Memory B cell (primary cell): ENCODE data around the gene CTXND1.

Source experiments
- ATAC-seq: fragments of 150-1000 bp; cut with Tn5 transposase; 2 replicates; pipeline ENCODE4 v1.10.0; 2021; ENCODE audit warnings: low read depth, mild to moderate bottlenecking, moderate library complexity
- DNase-seq, 2 donors: peaks; one replicate each; pipeline ENCODE4 v3.0.0; 2022; ENCODE audit warnings: low spot score in 2 of 2
- H3K27ac Mint-ChIP-seq: one replicate; pipeline ENCODE4 v1.8.0; 2022; ENCODE audit warnings: mild to moderate bottlenecking, moderate library complexity, mixed read lengths
- H3K27me3 Mint-ChIP-seq: one replicate; pipeline ENCODE4 v1.8.0; 2022; ENCODE audit warnings: mixed read lengths
- H3K36me3 Mint-ChIP-seq: one replicate; pipeline ENCODE4 v1.8.0; 2022; ENCODE audit warnings: mild to moderate bottlenecking, mixed read lengths
- H3K4me1 Mint-ChIP-seq: one replicate; pipeline ENCODE4 v1.8.0; 2022; ENCODE audit warnings: mixed read lengths
- H3K4me3 Mint-ChIP-seq: one replicate; pipeline ENCODE4 v1.8.0; 2022; ENCODE audit warnings: mild to moderate bottlenecking, moderate library complexity, mixed read lengths
- H3K9me3 Mint-ChIP-seq: one replicate; pipeline ENCODE4 v1.8.0; 2022; ENCODE audit warnings: mixed read lengths

CTXND1 gene

GRCh38 chr15:80242802-80243201 is 9.2 kb downstream of the CTXND1 start:
- peaks cover 31% of the 10 kb centered on the region for H3K27me3 Mint-ChIP-seq
- H3K27ac Mint-ChIP-seq: no peak overlapping the region
- ATAC-seq (no peak), DNase-seq (no peak)
- peaks cover 4% of the 10 kb centered on the region for H3K4me1 Mint-ChIP-seq
- H3K36me3 Mint-ChIP-seq: no peaks in the 10 kb centered on the region
- H3K9me3 Mint-ChIP-seq: no peaks in the 10 kb centered on the region
- H3K4me3 Mint-ChIP-seq: no peak overlapping the region

GRCh38 chr15:80242132-80242769 is 9.8 kb downstream of the CTXND1 start:
- no peak for ATAC-seq

DNA sequence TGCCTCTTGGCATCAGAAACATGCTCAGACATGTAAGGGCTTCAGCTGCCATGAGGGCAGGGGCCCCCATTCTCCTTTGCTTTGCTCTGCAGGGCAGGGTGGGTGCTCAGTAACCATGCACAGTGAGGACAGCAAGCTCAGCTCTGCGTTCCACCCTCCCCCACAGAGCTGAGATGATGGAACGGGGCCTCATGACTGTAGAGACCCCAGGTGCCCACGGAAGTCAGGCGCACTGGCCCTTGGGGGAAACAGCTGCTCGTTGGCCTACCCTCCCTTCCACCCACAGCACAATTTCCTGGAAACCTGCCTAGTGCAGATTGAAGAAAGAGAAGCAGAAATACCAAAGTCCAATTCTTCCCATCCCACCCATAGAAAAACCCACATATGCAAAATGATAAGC is 10.5 kb downstream of the CTXND1 start:
- Mint-ChIP-seq H3K27ac (no peak overlapping the region), H3K4me1 (peaks cover 4% of the 10 kb centered on the region), H3K27me3 (peaks cover 27% of the 10 kb centered on the region), H3K4me3 (no peak overlapping the region), H3K36me3 (no peaks in the 10 kb centered on the region), H3K9me3 (no peaks in the 10 kb centered on the region)
- DNase-seq: no peak
- no peak for ATAC-seq

More at GRCh38 chr15:80242132-80242769, 9.8 kb downstream of the CTXND1 start:
- Mint-ChIP-seq H3K27ac (no peak overlapping the region), H3K27me3 (peaks cover 31% of the 10 kb centered on the region), H3K4me1 (peaks cover 4% of the 10 kb centered on the region), H3K36me3 (no peaks in the 10 kb centered on the region), H3K4me3 (no peak overlapping the region), H3K9me3 (no peaks in the 10 kb centered on the region)
- DNase-seq: no peak

DNA sequence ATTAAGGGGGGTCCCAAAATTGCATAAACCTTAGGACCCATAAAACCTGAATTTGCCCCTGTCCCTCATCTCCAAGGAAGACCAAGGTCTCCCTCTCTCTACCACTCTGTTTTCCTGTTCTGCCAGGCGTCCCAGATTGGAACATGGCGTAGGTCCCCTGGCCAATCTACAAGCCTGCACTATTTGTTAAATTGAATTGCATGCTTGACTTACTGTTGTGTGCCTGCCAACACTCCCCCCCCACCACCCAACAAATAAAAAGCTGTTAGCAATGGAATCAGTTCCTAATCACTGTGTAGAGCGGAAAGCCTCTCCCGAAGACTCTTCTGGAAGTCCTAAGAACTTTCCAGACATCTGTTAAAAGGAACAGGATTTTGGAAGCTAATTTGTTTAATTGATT is 11.7 kb downstream of the CTXND1 start:
- Mint-ChIP-seq H3K4me1 (peaks cover 4% of the 10 kb centered on the region), H3K27ac (no peak overlapping the region), H3K9me3 (no peaks in the 10 kb centered on the region), H3K27me3 (peaks cover 24% of the 10 kb centered on the region), H3K4me3 (no peak overlapping the region), H3K36me3 (no peaks in the 10 kb centered on the region)
- ATAC-seq (no peak), DNase-seq (no peak)

DNA sequence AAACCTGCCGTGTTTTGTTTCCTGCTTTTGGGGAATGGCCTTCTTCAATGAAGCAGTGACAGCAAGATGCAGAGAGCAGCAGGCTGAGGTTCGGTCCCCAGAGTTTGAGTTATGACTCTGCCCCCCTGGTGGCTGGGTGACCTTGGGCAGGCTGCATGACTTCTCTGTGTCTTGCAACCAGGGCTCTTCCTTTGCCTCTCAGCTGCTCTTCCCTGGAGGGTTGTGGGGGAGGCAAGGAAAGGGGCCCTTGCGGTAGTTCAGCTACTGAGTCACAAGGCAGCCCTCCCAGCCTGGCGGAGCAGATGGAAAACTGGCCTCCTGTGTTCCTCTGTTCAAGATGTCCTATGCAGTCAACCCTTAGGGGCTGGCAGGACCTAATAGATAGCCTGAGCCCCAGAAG is 17.1 kb downstream of the CTXND1 start:
- peaks cover 3% of the 10 kb centered on the region for H3K4me1 Mint-ChIP-seq

DNA sequence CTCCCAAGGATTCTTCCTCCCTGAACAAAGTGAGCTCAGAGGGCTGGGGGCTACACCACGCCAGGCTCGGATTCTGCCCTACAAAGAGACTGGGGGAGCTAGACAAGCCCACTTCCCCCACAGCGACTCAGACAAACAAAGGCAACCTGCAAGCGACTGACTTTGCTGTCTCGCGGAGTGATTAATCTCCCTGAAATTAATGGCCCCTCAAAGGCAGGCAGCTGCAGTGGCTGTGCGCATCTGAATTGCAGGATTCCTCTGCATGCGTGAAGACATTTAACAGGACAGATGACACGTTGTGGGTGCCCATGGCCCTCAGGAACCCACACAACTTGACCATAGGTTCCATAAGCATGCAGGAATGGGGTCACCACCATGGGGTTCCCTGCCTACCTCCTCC is 18.4 kb downstream of the CTXND1 start:
- no peak for DNase-seq
- Mint-ChIP-seq H3K36me3 (no peaks in the 10 kb centered on the region), H3K9me3 (no peaks in the 10 kb centered on the region), H3K27me3 (peaks cover 23% of the 10 kb centered on the region), H3K4me3 (no peak overlapping the region), H3K27ac (no peak overlapping the region), H3K4me1 (peaks cover 3% of the 10 kb centered on the region)
- no peak for ATAC-seq

More for the DNA sequence above, 17.1 kb downstream of the CTXND1 start:
- Mint-ChIP-seq H3K27ac (no peak overlapping the region), H3K36me3 (no peaks in the 10 kb centered on the region), H3K27me3 (peaks cover 24% of the 10 kb centered on the region), H3K4me3 (no peak overlapping the region), H3K9me3 (no peaks in the 10 kb centered on the region)
- peak; percentile 16 to 31 for DNase-seq
- ATAC-seq: peak; percentile 49

- H3K9me3 Mint-ChIP-seq: no peaks in the 10 kb centered on the region
- no peak overlapping the region for H3K27ac Mint-ChIP-seq
- H3K4me3 Mint-ChIP-seq: no peak overlapping the region
- H3K27me3 Mint-ChIP-seq: peaks cover 27% of the 10 kb centered on the region
- no peak for ATAC-seq
- H3K4me1 Mint-ChIP-seq: peaks cover 3% of the 10 kb centered on the region
- no peak for DNase-seq
- no peaks in the 10 kb centered on the region for H3K36me3 Mint-ChIP-seq
Measured at GRCh38 chr15:80231371-80231770, 20.6 kb downstream of the CTXND1 start.

DNA sequence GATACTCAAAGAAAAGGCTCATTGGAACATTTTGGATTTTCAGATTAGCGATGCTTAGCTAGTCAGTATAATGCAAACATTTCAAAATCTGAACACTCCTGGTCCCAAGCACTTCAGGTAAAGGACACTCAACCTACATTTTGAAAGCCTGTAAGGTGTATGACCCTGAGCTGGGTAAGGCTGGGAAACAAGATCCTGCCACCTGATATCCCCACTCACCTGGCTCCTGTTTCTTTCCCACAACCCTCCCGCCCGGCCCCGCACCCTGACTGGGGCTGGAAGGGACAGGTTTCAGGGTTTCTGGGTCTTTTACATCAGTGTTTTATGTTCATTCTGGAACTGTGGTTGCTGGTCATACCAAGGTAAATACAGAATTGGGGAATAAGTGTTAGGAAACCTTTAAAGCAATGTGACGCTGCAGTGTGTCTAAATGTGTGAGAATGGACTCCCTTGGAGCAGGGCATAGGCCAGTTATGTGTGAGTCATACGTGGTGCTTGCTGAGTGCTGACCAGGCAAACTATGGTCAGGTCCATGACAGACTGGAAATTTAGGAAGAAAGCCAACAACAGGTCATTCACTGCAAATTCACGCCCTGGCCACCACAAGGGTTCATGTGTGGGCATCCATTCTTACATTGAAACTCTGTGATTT is 22.9 kb downstream of the CTXND1 start:
- Mint-ChIP-seq H3K4me1 (no peaks in the 10 kb centered on the region), H3K36me3 (peaks cover 4% of the 10 kb centered on the region), H3K27me3 (peaks cover 26% of the 10 kb centered on the region), H3K9me3 (peaks cover 2% of the 10 kb centered on the region), H3K27ac (no peak overlapping the region), H3K4me3 (no peak overlapping the region)
- ATAC-seq (no peak), DNase-seq (no peak)

GRCh38 chr15:80219955-80220354 is 32.1 kb downstream of the CTXND1 start:
- no peaks in the 10 kb centered on the region for H3K36me3 Mint-ChIP-seq
- ATAC-seq (no peak), DNase-seq (no peak)
- H3K27ac Mint-ChIP-seq: no peak overlapping the region
- peaks cover 4% of the 10 kb centered on the region for H3K27me3 Mint-ChIP-seq
- no peak overlapping the region for H3K4me3 Mint-ChIP-seq
- no peaks in the 10 kb centered on the region for H3K9me3 Mint-ChIP-seq
- H3K4me1 Mint-ChIP-seq: no peaks in the 10 kb centered on the region

DNA sequence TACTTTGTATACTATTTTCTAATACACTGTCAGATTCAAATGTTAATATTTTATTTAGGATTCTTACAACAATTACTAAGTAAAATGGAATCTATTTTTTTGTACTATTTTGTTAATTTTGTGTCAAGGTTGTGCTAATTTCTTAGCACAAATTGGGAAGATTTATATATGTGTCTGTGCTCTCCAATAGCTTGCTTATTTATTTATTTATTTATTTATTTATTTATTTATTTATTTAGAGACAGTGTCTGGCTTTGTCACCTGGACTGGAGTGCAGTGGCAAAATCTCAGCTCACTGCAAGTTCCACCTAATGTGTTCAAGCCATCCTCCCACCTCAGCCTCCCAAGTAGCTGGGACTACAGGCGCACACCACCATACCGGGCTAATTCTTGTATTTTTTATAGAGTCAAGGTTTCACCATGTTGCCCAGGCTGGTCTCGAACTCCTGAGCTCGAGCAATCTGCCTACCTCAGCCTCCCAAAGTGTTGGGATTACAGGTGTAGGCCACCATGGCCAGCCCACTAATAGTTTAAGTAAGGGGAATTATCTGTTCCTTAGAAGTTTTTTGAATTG is 34.6 kb downstream of the CTXND1 start:
- DNase-seq (no peak), ATAC-seq (no peak)
- Mint-ChIP-seq H3K4me3 (no peak overlapping the region), H3K27me3 (peaks cover 5% of the 10 kb centered on the region), H3K36me3 (no peaks in the 10 kb centered on the region), H3K4me1 (no peaks in the 10 kb centered on the region), H3K27ac (no peak overlapping the region), H3K9me3 (peaks cover 4% of the 10 kb centered on the region)

DNA sequence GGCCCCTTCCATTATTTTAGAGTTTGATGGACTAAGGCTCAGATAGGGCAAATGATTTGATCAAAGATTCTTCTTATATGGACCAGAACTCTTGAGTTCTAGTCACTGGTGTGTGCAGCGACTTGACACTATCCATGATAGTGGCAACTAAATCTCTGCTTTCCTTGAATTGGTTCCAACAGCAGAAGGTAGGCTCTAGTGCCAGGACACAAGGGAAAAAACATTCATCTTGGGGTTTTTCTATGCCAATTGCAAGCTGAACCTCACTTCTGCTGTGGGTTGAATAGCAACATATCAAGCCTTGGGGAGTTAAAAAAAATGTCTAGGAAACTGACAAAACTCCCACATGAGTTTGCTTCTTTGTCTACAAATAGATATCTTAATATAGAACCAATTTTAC is 35.1 kb downstream of the CTXND1 start:
- Mint-ChIP-seq H3K9me3 (peaks cover 4% of the 10 kb centered on the region), H3K36me3 (no peaks in the 10 kb centered on the region), H3K4me1 (no peaks in the 10 kb centered on the region), H3K27ac (no peak overlapping the region), H3K4me3 (no peak overlapping the region), H3K27me3 (peaks cover 5% of the 10 kb centered on the region)
- ATAC-seq (no peak), DNase-seq (no peak)

GRCh38 chr15:80216141-80216540 is 35.9 kb downstream of the CTXND1 start:
- no peaks in the 10 kb centered on the region for H3K4me1 Mint-ChIP-seq
- DNase-seq (no peak), ATAC-seq (no peak)
- no peaks in the 10 kb centered on the region for H3K36me3 Mint-ChIP-seq
- H3K27me3 Mint-ChIP-seq: peaks cover 5% of the 10 kb centered on the region
- H3K9me3 Mint-ChIP-seq: peaks cover 4% of the 10 kb centered on the region
- no peak overlapping the region for H3K4me3 Mint-ChIP-seq
- H3K27ac Mint-ChIP-seq: no peak overlapping the region

- no peaks in the 10 kb centered on the region for H3K36me3 Mint-ChIP-seq
- H3K27ac Mint-ChIP-seq: no peak overlapping the region
- peaks cover 8% of the 10 kb centered on the region for H3K27me3 Mint-ChIP-seq
- H3K4me1 Mint-ChIP-seq: no peaks in the 10 kb centered on the region
- DNase-seq (no peak), ATAC-seq (no peak)
- no peak overlapping the region for H3K4me3 Mint-ChIP-seq
- peaks cover 4% of the 10 kb centered on the region for H3K9me3 Mint-ChIP-seq
Measured at GRCh38 chr15:80214910-80215309, 37.1 kb downstream of the CTXND1 start.

DNA sequence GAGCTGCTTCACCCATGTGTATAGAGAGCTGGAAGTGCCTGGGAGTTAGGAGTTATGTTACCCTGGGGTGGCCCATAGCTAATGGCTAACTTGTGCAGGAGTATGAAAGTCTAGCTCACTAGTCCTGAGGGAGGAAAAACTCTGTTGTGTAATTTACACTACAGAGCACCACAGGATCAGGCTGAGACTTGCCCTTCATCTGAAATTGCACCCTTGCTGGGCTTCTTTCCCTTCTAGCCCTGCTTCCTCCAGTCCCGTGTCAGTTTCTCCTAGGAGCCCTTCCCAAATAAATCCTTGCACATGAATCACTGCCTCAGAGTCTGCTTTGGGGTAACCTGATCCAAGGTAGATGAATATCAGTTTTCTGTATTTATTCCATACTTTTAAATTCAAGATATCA is 40.0 kb downstream of the CTXND1 start:
- ATAC-seq (no peak), DNase-seq (no peak)
- Mint-ChIP-seq H3K27me3 (peaks cover 13% of the 10 kb centered on the region), H3K4me3 (no peak overlapping the region), H3K36me3 (no peaks in the 10 kb centered on the region), H3K27ac (no peak overlapping the region), H3K9me3 (peaks cover 4% of the 10 kb centered on the region), H3K4me1 (no peaks in the 10 kb centered on the region)
